Measurements from ENCODE around the gene FGF1.

FGF1 gene

GRCh38 chr5:142609142-142609541, 76.7 kb downstream of the FGF1 start:
- DNase-seq = no peak

DNA sequence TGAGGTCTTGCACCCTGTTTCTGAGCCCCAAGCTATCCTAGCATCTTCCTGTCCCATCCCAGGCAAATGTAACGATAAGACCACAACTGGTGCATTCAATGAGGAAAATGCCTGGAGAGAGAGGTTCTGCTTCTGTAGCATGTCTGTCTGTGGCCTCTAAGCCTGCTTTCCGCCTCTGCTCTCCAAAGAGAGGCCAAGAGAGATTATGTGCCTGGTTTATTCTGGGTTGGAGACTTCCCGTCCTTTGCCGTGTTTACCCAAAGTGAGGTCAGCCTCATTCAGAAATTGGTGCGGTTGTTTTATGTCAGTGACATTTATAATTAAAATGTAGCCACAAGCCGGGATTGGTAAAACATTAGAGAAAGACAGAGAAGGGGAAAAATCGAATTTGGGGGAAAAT, 77.8 kb downstream of the FGF1 start:
- no peak for DNase-seq

GRCh38 chr5:142605611-142606010, 80.3 kb downstream of the FGF1 start:
- DNase-seq = no peak

DNA sequence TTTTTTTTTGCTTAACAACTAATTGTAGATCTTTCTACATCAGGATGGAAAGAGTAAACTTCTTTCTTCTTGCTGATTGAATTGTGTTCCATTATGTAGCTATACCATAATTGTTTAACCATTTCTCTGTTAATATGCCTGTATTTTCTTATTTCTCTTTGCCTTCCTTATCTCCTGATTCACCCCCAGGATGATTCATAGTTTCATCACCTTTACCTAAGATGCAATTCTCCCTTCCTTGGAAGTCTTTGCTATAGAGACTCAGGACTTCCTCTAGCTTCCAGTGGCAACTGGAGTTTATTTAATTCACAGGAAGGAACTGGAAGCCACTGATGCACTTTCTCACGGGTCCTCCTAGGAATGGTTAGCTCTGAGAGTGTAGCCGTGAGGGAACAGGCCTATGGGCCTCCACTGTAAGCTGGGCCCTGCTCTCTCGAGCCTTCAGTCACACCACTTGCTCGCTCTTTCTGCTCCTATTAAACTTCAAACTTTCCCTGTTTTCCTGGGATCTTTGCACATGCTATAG, 83.1 kb downstream of the FGF1 start:
- no peak for DNase-seq

GRCh38 chr5:142601432-142601831, 84.5 kb downstream of the FGF1 start:
- DNase-seq = no peak

DNA sequence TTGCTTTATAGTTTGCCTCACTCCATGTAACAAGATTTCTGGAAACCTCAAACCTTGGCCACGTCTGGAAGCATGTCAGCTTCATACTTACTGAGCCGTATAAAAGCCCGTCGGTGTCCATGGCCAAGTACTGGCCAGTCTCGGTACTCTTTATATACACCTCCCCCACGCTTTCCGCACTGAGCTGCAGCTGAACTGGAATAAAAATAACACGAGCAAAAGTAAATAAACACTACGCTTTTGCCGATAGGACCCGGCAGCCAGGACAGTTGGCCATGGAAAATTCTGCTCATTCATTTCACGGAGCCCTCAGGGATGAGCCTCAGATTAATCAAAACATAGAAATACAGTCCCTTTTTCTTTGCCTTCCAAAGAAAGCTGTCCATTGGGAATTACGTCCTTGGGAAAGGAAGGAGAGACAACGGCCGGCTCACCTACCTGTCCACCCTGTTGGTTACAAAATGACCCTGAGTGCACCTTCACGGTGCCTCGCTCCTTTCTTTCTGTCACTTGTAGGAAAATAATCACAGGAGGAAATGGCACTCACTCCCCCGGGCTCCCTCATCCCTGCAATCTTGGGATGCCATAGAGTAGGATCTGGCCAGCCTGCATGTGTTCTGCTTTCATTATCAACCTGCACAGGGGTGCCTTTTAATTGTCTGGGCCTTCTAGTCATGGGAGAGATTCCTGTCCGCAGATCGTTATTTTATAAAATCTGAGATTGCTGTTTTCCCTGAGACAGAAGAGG, 85.1 kb downstream of the FGF1 start:
- DNase-seq = no peak

GRCh38 chr5:142600092-142600491, 85.8 kb downstream of the FGF1 start:
- DNase-seq = no peak

- no peak for DNase-seq
These were observed 87.6 kb downstream of the FGF1 start for GRCh38 chr5:142598338-142598700.

GRCh38 chr5:142597546-142598337, 88.1 kb downstream of the FGF1 start:
- peak in 1 of 5 experiments; percentile 13 for DNase-seq

DNA sequence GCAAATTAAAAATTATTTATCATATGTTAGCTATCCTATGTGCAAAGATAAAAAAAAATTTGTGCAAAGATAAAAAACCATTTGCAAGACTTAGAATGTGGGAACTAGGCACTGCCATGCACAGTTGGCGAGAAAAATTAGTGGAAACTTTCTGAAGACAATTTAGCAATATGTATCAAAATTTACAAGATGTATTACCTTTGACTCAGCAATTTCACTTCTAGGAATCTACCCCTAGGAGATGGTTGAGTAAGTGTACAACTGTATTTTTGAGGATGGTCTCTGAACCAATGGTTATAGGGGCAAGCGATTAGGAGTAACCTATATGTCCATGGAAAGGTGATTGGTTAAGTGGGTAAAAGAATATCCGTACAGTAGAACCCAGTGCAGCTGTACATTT, 88.9 kb downstream of the FGF1 start:
- no peak for DNase-seq

- no peak for DNase-seq
These were observed 93.5 kb downstream of the FGF1 start for GRCh38 chr5:142592365-142592764.

GRCh38 chr5:142590451-142591231, 95.2 kb downstream of the FGF1 start:
- DNase-seq = no peak

DNA sequence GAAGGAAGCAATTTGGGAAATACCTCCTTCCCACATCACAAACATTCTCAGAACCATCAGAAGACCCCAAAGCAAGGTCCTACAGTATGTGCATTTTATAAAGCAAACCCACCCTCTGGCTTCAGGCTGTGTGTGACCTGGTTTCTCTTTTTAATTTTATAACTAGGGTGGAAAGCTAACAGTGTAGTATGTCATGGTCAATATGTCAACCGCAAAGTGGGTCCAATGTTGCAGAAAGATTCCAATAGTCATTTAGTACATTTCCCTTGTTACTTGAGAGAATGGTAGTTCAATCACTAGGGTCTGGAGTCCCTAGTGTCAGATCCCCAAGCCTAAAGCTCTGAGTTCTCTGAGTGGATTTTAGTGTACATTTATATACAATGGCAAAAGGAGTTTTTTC, 96.2 kb downstream of the FGF1 start:
- no peak for DNase-seq

- peak in 1 of 5 experiments; percentile 47 for DNase-seq
These were observed 98.4 kb downstream of the FGF1 start for GRCh38 chr5:142587354-142587965.

DNA sequence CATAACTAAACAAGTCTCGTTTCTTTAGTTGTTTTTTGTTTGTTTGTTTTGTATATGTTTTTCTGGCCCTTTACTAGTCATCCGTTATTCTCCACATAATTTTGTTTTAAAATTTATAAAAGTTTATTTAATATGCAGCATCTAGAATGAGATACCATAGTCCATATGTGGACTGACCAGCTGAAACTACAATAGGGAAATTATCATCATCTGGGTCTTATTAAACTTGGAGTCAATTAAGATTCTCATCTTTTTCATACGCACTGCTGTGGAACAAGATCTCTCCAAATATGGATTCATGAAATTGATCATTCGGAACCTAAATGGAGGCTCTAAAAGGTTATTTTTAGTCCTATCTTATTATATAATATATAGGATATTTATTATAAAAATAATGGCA, 99.3 kb downstream of the FGF1 start:
- no peak for DNase-seq

DNA sequence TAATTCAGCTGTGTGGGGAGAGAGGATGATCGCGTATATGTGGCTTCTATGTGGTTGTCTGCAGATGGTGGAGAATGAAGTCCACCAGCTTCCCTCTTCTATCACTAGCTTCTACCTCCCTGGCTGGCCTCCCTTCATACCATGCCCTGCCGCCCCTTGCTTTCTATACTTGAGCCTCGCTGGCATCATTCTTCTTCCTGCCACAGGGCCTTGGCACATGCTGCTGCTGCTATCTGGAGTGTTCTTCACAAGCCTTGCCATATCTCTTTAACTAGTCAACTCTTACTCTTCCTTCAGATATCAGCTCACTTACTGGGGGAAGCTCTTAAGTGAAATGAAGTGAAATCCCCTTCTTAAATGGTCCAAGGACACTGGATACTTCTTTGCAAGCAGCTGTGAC, 100.4 kb downstream of the FGF1 start:
- no peak for DNase-seq

- no peak for DNase-seq
These were observed 101.0 kb downstream of the FGF1 start for GRCh38 chr5:142584891-142585290.

GRCh38 chr5:142578161-142578830, 107.6 kb downstream of the FGF1 start:
- no peak for DNase-seq

- no peak for DNase-seq
These were observed 109.1 kb downstream of the FGF1 start for GRCh38 chr5:142576804-142577203.

- no peak for DNase-seq
These were observed 109.6 kb downstream of the FGF1 start for GRCh38 chr5:142576303-142576702.

DNA sequence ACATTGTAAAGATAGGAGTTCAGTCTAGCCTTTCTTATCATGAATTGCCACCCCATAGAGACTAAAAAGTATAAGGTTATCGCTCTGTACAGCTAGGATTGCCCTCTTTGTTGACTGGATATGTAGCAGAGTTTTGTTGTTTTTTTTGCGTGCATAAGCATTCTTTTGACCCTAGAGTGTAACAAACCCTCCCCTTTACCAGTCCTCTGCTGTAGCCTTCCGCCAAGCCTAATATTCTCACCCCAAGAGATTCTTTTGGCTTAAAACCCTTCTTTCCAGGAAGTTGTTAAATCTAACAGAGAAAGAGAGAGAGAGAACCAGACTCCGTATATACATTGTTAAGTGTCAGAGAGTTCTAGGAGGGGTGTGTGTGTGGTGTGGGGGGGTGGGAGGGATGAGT, 113.9 kb downstream of the FGF1 start:
- no peak for DNase-seq

- DNase-seq = no peak
These were observed 114.5 kb downstream of the FGF1 start for GRCh38 chr5:142571371-142571770.

Measured in T-helper 2 cell (primary cell).